ACC112 (cell line): ENCODE results near the gene ECE2.
A peak's percentile ranks its signal among the peaks of the same experiment; 100 is the strongest.

Experiments
- H2AFZ ChIP-seq: fragments of 200-600 bp; sonication (generic); one replicate; pipeline ENCODE4 v1.6.0; 2017; ENCODE audit warnings: antibody characterized with exemption, low read length; ENCODE audit not compliant: unreplicated experiment
- H3K27ac ChIP-seq: fragments of 200-600 bp; sonication (generic); 2 replicates; pipeline ENCODE4 v1.5.1; 2014; ENCODE audit warnings: low read depth, mild to moderate bottlenecking, antibody characterized with exemption, low read length, moderate library complexity
- H3K27me3 ChIP-seq: fragments of 200-600 bp; sonication (generic); 2 replicates; pipeline ENCODE4 v1.6.1; 2014; ENCODE audit warnings: mild to moderate bottlenecking, antibody characterized with exemption, low read length, moderate library complexity, mixed read lengths; ENCODE audit not compliant: insufficient read depth
- H3K36me3 ChIP-seq: fragments of 200-600 bp; sonication (generic); 2 replicates; pipeline ENCODE4 v1.6.1; 2016; ENCODE audit warnings: mild to moderate bottlenecking, antibody characterized with exemption, low read length, moderate library complexity, mixed read lengths; ENCODE audit not compliant: insufficient read depth
- H3K4me1 ChIP-seq: fragments of 200-600 bp; sonication (generic); one replicate; pipeline ENCODE4 v1.6.1; 2016; ENCODE audit warnings: low read length, mixed read lengths; ENCODE audit not compliant: insufficient read depth, unreplicated experiment, control insufficient read depth
- H3K4me3 ChIP-seq: fragments of 200-600 bp; sonication (generic); 2 replicates; pipeline ENCODE4 v1.5.1; 2014; ENCODE audit warnings: mild to moderate bottlenecking, low read depth, low read length
- H3K79me2 ChIP-seq: fragments of 200-600 bp; sonication (generic); one replicate; pipeline ENCODE4 v1.6.0; 2016; ENCODE audit warnings: low read length; ENCODE audit not compliant: control insufficient read depth, unreplicated experiment, insufficient read depth

Gene ECE2

GRCh38 chr3:184241141-184241446 is 34.7 kb upstream of the ECE2 start:
- Histone ChIP-seq H3K4me3 (no peak overlapping the region), H3K27me3 (no peaks in the 10 kb centered on the region), H3K79me2 (peaks cover 2% of the 10 kb centered on the region), H3K4me1 (no peaks in the 10 kb centered on the region), H2AFZ (no peak overlapping the region), H3K36me3 (no peaks in the 10 kb centered on the region), H3K27ac (no peak overlapping the region)

- no peaks in the 10 kb centered on the region for H3K4me1 ChIP-seq
- no peaks in the 10 kb centered on the region for H3K36me3 ChIP-seq
- no peak overlapping the region for H3K4me3 ChIP-seq
- peaks cover 6% of the 10 kb centered on the region for H3K79me2 ChIP-seq
- H3K27ac ChIP-seq, result no peak overlapping the region
- H3K27me3 ChIP-seq, result no peaks in the 10 kb centered on the region
- H2AFZ ChIP-seq, result no peak overlapping the region
Measured at GRCh38 chr3:184241447-184242296, 34.1 kb upstream of the ECE2 start.

GRCh38 chr3:184242297-184242685 is 33.5 kb upstream of the ECE2 start:
- H3K36me3 ChIP-seq, result no peaks in the 10 kb centered on the region
- H3K79me2 ChIP-seq, result peaks cover 6% of the 10 kb centered on the region
- H2AFZ ChIP-seq, result no peak overlapping the region
- no peaks in the 10 kb centered on the region for H3K4me1 ChIP-seq
- no peak overlapping the region for H3K27ac ChIP-seq
- no peak overlapping the region for H3K4me3 ChIP-seq
- no peaks in the 10 kb centered on the region for H3K27me3 ChIP-seq

- Histone ChIP-seq H3K27me3 (no peaks in the 10 kb centered on the region), H3K27ac (peak within 1 kb of the TSS; percentile 89), H3K36me3 (no peaks in the 10 kb centered on the region), H2AFZ (peak within 1 kb of the TSS; percentile 100), H3K4me3 (peak within 1 kb of the TSS; percentile 100), H3K79me2 (peaks cover 16% of the 10 kb centered on the region), H3K4me1 (no peaks in the 10 kb centered on the region)
Measured at GRCh38 chr3:184248454-184249411, 27.1 kb upstream of the ECE2 start, which contains the start of gene ALG3. ALG3 (minus strand) TSS chr3:184248962; CDS start chr3:184248940, 22 bp downstream.

GRCh38 chr3:184249412-184250166 is 26.2 kb upstream of the ECE2 start, which contains the start of gene EEF1AKMT4:
EEF1AKMT4 (plus strand) TSS chr3:184249672; CDS start chr3:184249695, 23 bp downstream.
- peaks cover 16% of the 10 kb centered on the region for H3K79me2 ChIP-seq
- H2AFZ ChIP-seq, result peak within 1 kb of the TSS; percentile 100
- peak within 1 kb of the TSS; percentile 89 for H3K27ac ChIP-seq
- peak within 1 kb of the TSS; percentile 100 for H3K4me3 ChIP-seq
- H3K4me1 ChIP-seq, result no peaks in the 10 kb centered on the region
- no peaks in the 10 kb centered on the region for H3K27me3 ChIP-seq
- H3K36me3 ChIP-seq, result no peaks in the 10 kb centered on the region

- no peaks in the 10 kb centered on the region for H3K27me3 ChIP-seq
- H3K4me1 ChIP-seq, result no peaks in the 10 kb centered on the region
- H3K4me3 ChIP-seq, result peak overlapping the region; percentile 100
- H3K79me2 ChIP-seq, result peaks cover 16% of the 10 kb centered on the region
- no peaks in the 10 kb centered on the region for H3K36me3 ChIP-seq
- peak overlapping the region; percentile 69 for H2AFZ ChIP-seq
- H3K27ac ChIP-seq, result peak overlapping the region; percentile 24; the same call in 1 of the 2 replicates
Measured at GRCh38 chr3:184250167-184250828, 25.5 kb upstream of the ECE2 start.

- Histone ChIP-seq H3K27ac (no peak overlapping the region), H3K27me3 (peaks cover 7% of the 10 kb centered on the region; the same call in 1 of the 2 replicates), H3K4me3 (no peak overlapping the region), H3K36me3 (no peaks in the 10 kb centered on the region), H3K79me2 (no peaks in the 10 kb centered on the region), H3K4me1 (no peaks in the 10 kb centered on the region), H2AFZ (no peak overlapping the region)
Measured at GRCh38 chr3:184255291-184256039, 20.4 kb upstream of the ECE2 start.

GRCh38 chr3:184257083-184257915 is 18.5 kb upstream of the ECE2 start:
- no peaks in the 10 kb centered on the region for H3K4me1 ChIP-seq
- H3K27ac ChIP-seq, result no peak overlapping the region
- H3K4me3 ChIP-seq, result no peak overlapping the region
- H3K27me3 ChIP-seq, result peaks cover 19% of the 10 kb centered on the region; the same call in 1 of the 2 replicates
- H3K79me2 ChIP-seq, result no peaks in the 10 kb centered on the region
- H3K36me3 ChIP-seq, result no peaks in the 10 kb centered on the region
- no peak overlapping the region for H2AFZ ChIP-seq

- Histone ChIP-seq H3K27ac (no peak overlapping the region), H2AFZ (no peak overlapping the region), H3K79me2 (no peaks in the 10 kb centered on the region), H3K36me3 (no peaks in the 10 kb centered on the region), H3K4me3 (no peak overlapping the region), H3K4me1 (peaks cover 5% of the 10 kb centered on the region), H3K27me3 (peaks cover 31% of the 10 kb centered on the region)
Measured at GRCh38 chr3:184258926-184259325, 16.9 kb upstream of the ECE2 start.
